K562 (cell line): ENCODE results near the gene ZNF296. TPM values are rescaled to one million over a fixed set of nuclear protein-coding genes. Genes with fewer than 3 reads are reported as not detected.
A peak's percentile ranks its signal among the peaks of the same experiment; 100 is the strongest.

ENCODE experiments used
- ATAC-seq: fragments of 200-7000 bp; cut with Tn5 transposase; 3 replicates; pipeline ENCODE4 v1.9.1; 2020; ENCODE audit warnings: moderate library complexity
- BruUV-seq: library from RNA; stranded (reverse); fragments of 400-500 nt; replicated peaks from 2 replicates; lab custom pipeline; 2021; lab: Mats Ljungman, UMichigan
- CTCF ChIA-PET: fragments of 300-600 bp; formaldehyde crosslinking; extraction: SDS; loops from one replicate; lab custom pipeline; 2021; ENCODE audit warnings: low intra/inter-chr PET ratio; lab: Yijun Ruan, JAX
- POLR2A ChIA-PET: fragments of 300-600, 350-650 bp; sonication (Branson Sonifier 250); formaldehyde crosslinking; extraction: SDS; loops from one replicate; lab custom pipeline; 2021; ENCODE audit warnings: antibody characterized with exemption, inconsistent platforms; lab: Yijun Ruan, JAX
- DNase-seq, 4 experiments: peaks; one replicate each; pipeline versions ENCODE4 v3.0.0 to v3.0.0-alpha.2; 2011 to 2018; ENCODE audit warnings: low spot score in 3 of 4, mixed read lengths in 3 of 4; ENCODE audit errors: extremely low read depth in 1 of 4
- FAIRE-seq: peaks from 2 replicates; lab custom pipeline; 2011; peaks lifted over from hg19 to GRCh38; lab: Jason Lieb, UNC
- H2AFZ ChIP-seq: 2 replicates; pipeline ENCODE4 v1.6.0; 2011; ENCODE audit warnings: low read depth, low read length, control low read depth, inconsistent platforms
- H3K27ac ChIP-seq: fragments of 200-600 bp; 3 replicates; pipeline ENCODE4 v1.8.0; 2011; ENCODE audit warnings: low read depth, mild to moderate bottlenecking, control low read depth, inconsistent platforms, low read length, moderate library complexity, mixed read lengths; ENCODE audit errors: extremely low read depth
- H3K27me3 ChIP-seq, 2 experiments: fragments of 300-600 bp in 1 of 2; 2 replicates in 1 of 2; 3 replicates in 1 of 2; pipeline versions ENCODE4 v1.6.0 to v1.8.0; 2011; ENCODE audit warnings: inconsistent platforms in 2 of 2, low read length in 2 of 2, mild to moderate bottlenecking in 1 of 2, mixed read lengths in 1 of 2, moderate library complexity in 1 of 2; ENCODE audit not compliant: control insufficient read depth in 2 of 2, insufficient read depth in 2 of 2
- H3K36me3 ChIP-seq: fragments of 300-600 bp; 3 replicates; pipeline ENCODE4 v1.8.0; 2011; ENCODE audit warnings: mild to moderate bottlenecking, low read length, inconsistent platforms; ENCODE audit not compliant: control insufficient read depth, insufficient read depth
- H3K4me1 ChIP-seq, 2 experiments: fragments of 200-600 bp in 1 of 2; replicated peaks in 1 of 2; 2 replicates in 1 of 2; 3 replicates in 1 of 2; pipeline versions ENCODE4 v1.5.1 to v1.8.0; 2011; ENCODE audit warnings: inconsistent platforms in 2 of 2, low read length in 2 of 2, mild to moderate bottlenecking in 1 of 2, mixed read lengths in 1 of 2, moderate library complexity in 1 of 2; ENCODE audit not compliant: control insufficient read depth in 2 of 2, insufficient read depth in 2 of 2
- H3K4me2 ChIP-seq: 2 replicates; pipeline ENCODE4 v1.6.1; 2011; ENCODE audit warnings: low read length, control low read depth, inconsistent platforms, mixed read lengths; ENCODE audit not compliant: insufficient read depth
- H3K4me3 ChIP-seq: fragments of 200-600 bp; sonication (generic), shearing (Covaris generic); 2 replicates; pipeline ENCODE4 v1.5.1; 2016; ENCODE audit warnings: control low read depth, inconsistent platforms
- H3K79me2 ChIP-seq: fragments of 200-600 bp; 3 replicates; pipeline ENCODE4 v1.8.0; 2011; ENCODE audit warnings: low read length, inconsistent platforms; ENCODE audit not compliant: control insufficient read depth, insufficient read depth
- H3K9ac ChIP-seq, 2 experiments: 2 replicates each; pipeline versions ENCODE4 v1.6.0 to v1.6.1; 2011; ENCODE audit warnings: low read depth in 2 of 2, low read length in 2 of 2, control low read depth in 1 of 2, inconsistent platforms in 1 of 2, mild to moderate bottlenecking in 1 of 2, mixed read lengths in 1 of 2; ENCODE audit not compliant: insufficient read depth in 1 of 2
- H3K9me1 ChIP-seq: one replicate; pipeline ENCODE4 v1.6.0; 2011; ENCODE audit warnings: inconsistent platforms, mild to moderate bottlenecking, low read length, moderate library complexity; ENCODE audit not compliant: control insufficient read depth, insufficient read depth
- H3K9me3 ChIP-seq: replicated peaks from 2 replicates; pipeline ENCODE4 v1.5.1; 2011; ENCODE audit warnings: low read depth, low read length, inconsistent platforms; ENCODE audit not compliant: control insufficient read depth, insufficient read depth
- H4K20me1 ChIP-seq: replicated peaks from 2 replicates; pipeline ENCODE4 v1.6.1; 2011; ENCODE audit warnings: low read length, inconsistent platforms, mixed read lengths; ENCODE audit not compliant: control insufficient read depth, insufficient read depth
- BRF1 ChIP-seq: IDR thresholded peaks from 3 replicates; pipeline ENCODE4 v1.6.1; 2011; ENCODE audit warnings: borderline replicate concordance, mild to moderate bottlenecking; ENCODE audit not compliant: insufficient read length; ENCODE audit errors: extremely low read depth
- CHD2 ChIP-seq: IDR thresholded peaks from 2 replicates; pipeline ENCODE4 v1.6.1; 2011; ENCODE audit warnings: low read depth, low read length
- EGR1 ChIP-seq: fragments of 450-650 bp; conservative IDR thresholded peaks from 2 replicates; pipeline ENCODE4 v1.6.1; 2017; ENCODE audit warnings: mild to moderate bottlenecking
- HDAC8 ChIP-seq: fragments of 450-650 bp; IDR thresholded peaks from 2 replicates; pipeline ENCODE4 v1.6.1; 2016; ENCODE audit warnings: mild to moderate bottlenecking, missing genetic modification characterization, moderate library complexity, missing compliant biosample characterization
- HLTF ChIP-seq: fragments of 450-650 bp; IDR thresholded peaks from 2 replicates; pipeline ENCODE4 v1.6.1; 2016
- HNRNPLL ChIP-seq: fragments of 200-400 bp; formaldehyde crosslinking; IDR thresholded peaks from 2 replicates; pipeline ENCODE4 v1.6.1; 2017; ENCODE audit warnings: low read length, low read depth, mild to moderate bottlenecking; ENCODE audit not compliant: poor library complexity, severe bottlenecking
- LEF1 ChIP-seq: fragments of 450-650 bp; IDR thresholded peaks from 2 replicates; pipeline ENCODE4 v1.6.1; 2016; ENCODE audit warnings: mild to moderate bottlenecking
- MAFF ChIP-seq: IDR thresholded peaks from 2 replicates; pipeline ENCODE4 v1.6.1; 2012; ENCODE audit warnings: low read length, improper control_type of control experiment
- NCOR1 ChIP-seq: fragments of 450-650 bp; IDR thresholded peaks from 2 replicates; pipeline ENCODE4 v1.6.1; 2016; ENCODE audit warnings: mild to moderate bottlenecking, moderate library complexity
- NFIC ChIP-seq: fragments of 450-650 bp; IDR thresholded peaks from 2 replicates; pipeline ENCODE4 v1.6.1; 2017; ENCODE audit warnings: mild to moderate bottlenecking, inconsistent platforms
- NUFIP1 ChIP-seq: fragments of 450-650 bp; IDR thresholded peaks from 2 replicates; pipeline ENCODE4 v1.6.1; 2018; ENCODE audit not compliant: partially characterized antibody
- OTX1 ChIP-seq: fragments of 450-650 bp; formaldehyde crosslinking; IDR thresholded peaks from 2 replicates; pipeline ENCODE4 v1.4.0; 2022; ENCODE audit warnings: mild to moderate bottlenecking
- PHF21A ChIP-seq: fragments of 450-650 bp; IDR thresholded peaks from 2 replicates; pipeline ENCODE4 v1.6.1; 2017; ENCODE audit warnings: low read depth, borderline replicate concordance
- POLR3A ChIP-seq: IDR thresholded peaks from 2 replicates; pipeline ENCODE4 v1.6.1; 2011; ENCODE audit warnings: borderline replicate concordance, mild to moderate bottlenecking, moderate library complexity; ENCODE audit not compliant: insufficient read length, insufficient read depth; ENCODE audit errors: extremely low read depth
- RBM22 ChIP-seq: fragments of 200-400 bp; formaldehyde crosslinking; IDR thresholded peaks from 2 replicates; pipeline ENCODE4 v1.6.1; 2018; ENCODE audit warnings: low read length, low read depth; ENCODE audit not compliant: poor library complexity, severe bottlenecking
- SMAD1 ChIP-seq: fragments of 150-350 bp; IDR thresholded peaks from 2 replicates; pipeline ENCODE4 v1.6.1; 2014; ENCODE audit warnings: low read length, low read depth; ENCODE audit not compliant: partially characterized antibody
- SMARCE1 ChIP-seq: fragments of 450-650 bp; IDR thresholded peaks from 2 replicates; pipeline ENCODE4 v1.7.1; 2016; ENCODE audit warnings: mild to moderate bottlenecking
- SNAPC5 ChIP-seq: fragments of 250-450 bp; sonication (Bioruptor Pico); IDR thresholded peaks from 2 replicates; pipeline ENCODE4 v1.8.0; 2021; ENCODE audit warnings: moderate library complexity, mild to moderate bottlenecking, inconsistent platforms
- TFAP4 ChIP-seq: sonication (generic); formaldehyde crosslinking; IDR thresholded peaks from 2 replicates; pipeline ENCODE4 v1.8.0; 2022; ENCODE audit warnings: missing genetic modification reagents, mild to moderate bottlenecking, moderate library complexity, borderline replicate concordance
- ZNF395 ChIP-seq: fragments of 200-800 bp; sonication (Bioruptor generic); IDR thresholded peaks from 2 replicates; pipeline ENCODE4 v1.6.1; 2017; ENCODE audit warnings: missing genetic modification characterization, missing compliant biosample characterization
- ZSCAN29 ChIP-seq: fragments of 450-650 bp; IDR thresholded peaks from 2 replicates; pipeline ENCODE4 v1.6.1; 2017
- WGBS: fragments of 100-300 bp; shearing (Covaris generic); methylation state at CpG from one replicate; pipeline ENCODE4 v1.1.6; 2016; ENCODE audit warnings: low coverage, mixed read lengths; ENCODE audit not compliant: insufficient coverage; ENCODE audit errors: missing lambda C conversion rate; 5-methylcytosine and 5-hydroxymethylcytosine counted together
- in situ Hi-C: fragments of 300-500 bp; cut with MboI; formaldehyde crosslinking; loops from 4 replicates; pipeline ENCODE4 v1.15.0; 2018; ENCODE audit warnings: inconsistent platforms, mixed read lengths
- intact Hi-C: fragments of 100-400 bp; cut with micrococcal nuclease; formaldehyde crosslinking; loops from 2 replicates; pipeline ENCODE4 v1.14.2; 2022
- polyA plus RNA-seq, 8 experiments: library from polyadenylated mRNA; depleted of rRNA in 4 of 8; stranded (reverse) in 5 of 8; unstranded in 3 of 8; fragments of >200 nt; fragmentation: Nextera tagmentation in 2 of 8; fragmentation: Illumina TruSeq in 1 of 8; extraction: Ambion mirVana in 2 of 8; extraction: Trizol in 1 of 8; gene quantifications; 2 replicates each; pipeline versions ENCODE4 v1.2.1 to v1.2.3, GENCODE V29; 2011 to 2014; ENCODE audit warnings: inconsistent platforms in 1 of 8, missing spikeins in 1 of 8
- total RNA-seq, 7 experiments: library from RNA; depleted of rRNA in 6 of 7; stranded (reverse); fragments of >200 nt in 6 of 7; fragmentation: Illumina TruSeq in 2 of 7; extraction: Trizol in 2 of 7; gene quantifications; 2 replicates each; pipeline versions ENCODE4 v1.2.1 to v1.2.3, GENCODE V29; 2011 to 2021; ENCODE audit warnings: low replicate concordance in 1 of 7

The ZNF296 gene
- total and polyA plus RNA-seq, 9 of the 15 experiments (the other 6 are each of a cell fraction or from before 2014, with no cell fraction given) = 0.03 to 8.8 (median 0.47) TPM; not detected in 1

- POLR2A ChIA-PET = interaction anchor here (0.6 to 2.5 kb wide), 9 partner anchors 8 to 365 kb away, joined by 3 to 14 read pairs (median 4); partner anchors contain the start of gene CLASRP
- Histone ChIP-seq H3K4me1 (peaks cover 17 to 49% of the 10 kb centered on the region in 2 experiments), H3K27ac (peak overlapping the region; percentile 100), H3K9me3 (no peaks in the 10 kb centered on the region), H3K27me3 (no peaks in the 10 kb centered on the region), H4K20me1 (peaks cover 9% of the 10 kb centered on the region), H2AFZ (peak overlapping the region; percentile 44), H3K9ac (peak overlapping the region; percentile 78 to 98), H3K36me3 (peaks cover 69% of the 10 kb centered on the region; the same call in 2 of the 3 replicates), H3K4me3 (peak overlapping the region; percentile 99), H3K79me2 (peaks cover 46% of the 10 kb centered on the region), H3K9me1 (no peaks in the 10 kb centered on the region), H3K4me2 (peak overlapping the region; percentile 79)
- WGBS = 63% methylated on average over 59 of the region's 64 CpGs
- no TSS peak for BruUV-seq
- FAIRE-seq (peak; percentile 90), ATAC-seq (peak; percentile 71), DNase-seq (peak; percentile 61 to 93 (median 76))
- intact Hi-C loops (no loop called here), in situ Hi-C loops (no loop called here)
- CTCF ChIA-PET = no interaction called here
- TF ChIP-seq RBM22 = peak; percentile 79
- peak; percentile 41; the same call in 1 of the 2 replicates for TF ChIP-seq ZNF395 (CRISPR knock-in tag)
- TF ChIP-seq NCOR1 = no peak
- no peak for TF ChIP-seq CHD2
- no peak for TF ChIP-seq BRF1
- no peak for TF ChIP-seq SNAPC5 (CRISPR knock-in tag)
- TF ChIP-seq OTX1 (CRISPR knock-in tag) = no peak
- no peak for TF ChIP-seq NUFIP1
- no peak for TF ChIP-seq SMARCE1
- TF ChIP-seq NFIC = peak; percentile 52
- no peak for TF ChIP-seq ZSCAN29
- no peak for TF ChIP-seq LEF1
- TF ChIP-seq PHF21A = no peak
- peak; percentile 46; the same call in 1 of the 2 replicates for TF ChIP-seq TFAP4 (CRISPR knock-in tag)
- no peak for TF ChIP-seq HDAC8
- no peak for TF ChIP-seq SMAD1
- no peak for TF ChIP-seq EGR1
- TF ChIP-seq POLR3A = no peak
- TF ChIP-seq HNRNPLL = peak; percentile 89
- TF ChIP-seq MAFF = no peak
- no peak for TF ChIP-seq HLTF
These were observed 15.0 kb upstream of the ZNF296 start for GRCh38 chr19:45091031-45091923.
